RPMI8226 (cell line): ENCODE results near the gene TNIP3.
"Not testable (repeated sequence)": the region's sequence is repeated elsewhere in the genome, so short reads cannot be mapped to it uniquely, and the experiment has no call there.

Experiments used
- DNase-seq: peaks from one replicate; pipeline ENCODE4 v3.0.0-alpha.2; 2015

The TNIP3 gene, protein sequence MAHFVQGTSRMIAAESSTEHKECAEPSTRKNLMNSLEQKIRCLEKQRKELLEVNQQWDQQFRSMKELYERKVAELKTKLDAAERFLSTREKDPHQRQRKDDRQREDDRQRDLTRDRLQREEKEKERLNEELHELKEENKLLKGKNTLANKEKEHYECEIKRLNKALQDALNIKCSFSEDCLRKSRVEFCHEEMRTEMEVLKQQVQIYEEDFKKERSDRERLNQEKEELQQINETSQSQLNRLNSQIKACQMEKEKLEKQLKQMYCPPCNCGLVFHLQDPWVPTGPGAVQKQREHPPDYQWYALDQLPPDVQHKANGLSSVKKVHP

DNA sequence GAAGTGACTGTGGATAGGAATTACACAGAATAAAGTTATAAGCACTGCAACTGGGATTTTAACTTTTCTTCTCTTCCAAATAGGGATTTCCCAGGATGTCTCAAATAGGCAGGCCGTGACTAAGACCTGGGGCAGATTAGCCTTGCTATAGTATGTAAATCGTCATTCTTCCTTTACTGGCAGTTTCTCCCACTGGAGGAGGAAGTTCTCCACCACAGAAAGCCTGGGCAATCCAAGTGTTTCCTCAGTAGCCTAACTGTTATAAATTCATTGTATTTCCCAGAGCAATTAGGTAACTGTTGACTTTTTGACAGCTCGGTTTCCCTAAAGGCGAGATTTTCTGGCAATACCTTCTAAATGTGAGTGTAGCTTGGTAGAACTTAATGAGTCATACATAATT lies at the start of gene TNIP3:
TNIP3 (minus strand) TSS at position 31 of the 400 bp plus-strand sequence. CDS start 196 bp downstream, outside the sequence.
- no peak for DNase-seq

DNA sequence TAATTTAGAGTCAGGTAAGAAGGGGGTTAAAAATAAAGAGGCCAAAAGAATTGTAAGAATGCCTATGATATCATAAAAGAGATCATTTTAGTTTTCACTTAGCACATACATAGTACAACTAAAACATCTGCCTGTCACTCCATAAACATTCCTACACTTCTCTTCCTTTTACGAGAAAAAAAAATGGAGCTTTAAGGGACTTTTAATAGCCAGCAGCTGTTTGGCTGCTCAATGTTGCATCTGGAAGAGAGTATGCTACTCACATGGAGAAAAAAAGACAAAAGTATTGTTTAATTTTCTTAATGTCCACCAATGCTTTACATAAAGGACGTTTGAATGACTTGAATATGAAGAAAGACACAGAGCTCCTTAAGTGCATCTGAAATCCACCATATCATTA lies 48.7 kb upstream of the TNIP3 start:
- DNase-seq = no peak

DNA sequence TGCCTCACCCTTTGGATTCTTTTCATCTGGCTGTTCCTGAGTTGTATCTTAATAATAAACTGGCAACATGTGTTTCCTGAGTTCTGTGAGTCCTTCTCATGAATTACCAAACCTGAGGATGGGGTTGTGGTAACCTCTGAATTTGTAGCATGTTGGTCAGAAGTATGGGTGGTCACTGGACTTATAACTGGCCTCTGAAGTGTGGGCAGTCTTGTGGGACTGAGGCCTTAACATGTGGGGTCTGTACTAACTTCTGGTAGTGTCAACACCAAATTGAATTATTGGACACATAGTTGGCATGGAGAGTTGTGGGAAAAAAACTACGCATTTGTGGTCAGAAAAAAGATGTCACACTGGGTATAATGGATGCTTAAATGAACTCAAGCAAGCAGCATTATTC lies 45.0 kb upstream of the TNIP3 start:
- no peak for DNase-seq

DNA sequence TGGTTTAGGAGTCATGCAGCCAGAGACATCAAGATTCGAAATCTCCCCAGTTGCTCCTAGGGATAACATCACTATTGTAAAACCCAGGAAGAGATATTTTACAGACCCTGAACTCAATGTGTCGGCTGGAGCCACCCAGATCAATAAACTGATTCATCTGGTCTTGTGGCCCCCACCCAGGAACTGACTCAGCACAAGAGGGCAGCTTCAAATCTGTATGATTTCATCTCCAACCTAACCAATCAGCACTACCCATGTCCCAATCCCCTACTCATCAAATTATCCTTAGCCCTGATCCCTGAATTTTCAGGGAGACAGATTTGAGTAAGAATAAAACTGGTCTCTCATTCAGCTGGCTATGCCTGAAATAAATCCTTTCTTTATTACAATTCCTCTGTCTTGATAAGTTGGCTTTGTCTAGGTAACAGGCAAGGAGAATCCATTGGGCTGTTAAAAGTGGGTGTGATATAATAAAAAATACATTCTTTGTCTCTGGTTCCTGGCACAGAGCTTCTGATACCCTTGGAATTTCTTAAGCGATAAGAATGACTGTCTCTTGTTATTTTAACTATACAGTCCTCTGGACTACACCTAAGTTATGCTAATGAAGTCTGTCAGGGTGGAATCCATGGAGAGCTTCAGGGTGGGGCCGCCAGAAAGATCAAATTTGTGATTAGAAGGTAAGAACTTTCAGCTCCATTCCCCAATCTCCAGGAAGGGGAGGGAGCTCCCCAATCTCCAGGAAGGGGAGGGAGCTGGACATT lies 44.3 kb upstream of the TNIP3 start:
- DNase-seq = no peak

DNA sequence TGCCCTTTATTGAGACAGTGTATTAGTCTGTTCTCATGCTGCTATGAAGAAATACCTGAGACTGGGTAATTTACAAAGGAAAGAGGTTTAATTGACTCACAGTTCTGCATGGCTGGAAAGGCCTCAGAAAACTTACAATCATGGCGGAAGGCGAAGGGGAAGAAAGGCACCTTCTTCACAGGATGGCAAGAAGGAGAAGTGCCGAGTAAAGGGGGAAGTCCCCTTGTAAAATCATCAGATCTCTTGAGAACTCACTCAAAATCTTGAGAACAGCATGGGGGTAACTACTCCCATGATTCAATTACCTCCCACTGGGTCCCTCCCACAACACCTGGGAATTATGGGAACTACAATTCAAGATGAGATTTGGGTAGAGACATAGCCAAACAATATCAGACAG lies 41.7 kb upstream of the TNIP3 start:
- not testable (repeated sequence) for DNase-seq

DNA sequence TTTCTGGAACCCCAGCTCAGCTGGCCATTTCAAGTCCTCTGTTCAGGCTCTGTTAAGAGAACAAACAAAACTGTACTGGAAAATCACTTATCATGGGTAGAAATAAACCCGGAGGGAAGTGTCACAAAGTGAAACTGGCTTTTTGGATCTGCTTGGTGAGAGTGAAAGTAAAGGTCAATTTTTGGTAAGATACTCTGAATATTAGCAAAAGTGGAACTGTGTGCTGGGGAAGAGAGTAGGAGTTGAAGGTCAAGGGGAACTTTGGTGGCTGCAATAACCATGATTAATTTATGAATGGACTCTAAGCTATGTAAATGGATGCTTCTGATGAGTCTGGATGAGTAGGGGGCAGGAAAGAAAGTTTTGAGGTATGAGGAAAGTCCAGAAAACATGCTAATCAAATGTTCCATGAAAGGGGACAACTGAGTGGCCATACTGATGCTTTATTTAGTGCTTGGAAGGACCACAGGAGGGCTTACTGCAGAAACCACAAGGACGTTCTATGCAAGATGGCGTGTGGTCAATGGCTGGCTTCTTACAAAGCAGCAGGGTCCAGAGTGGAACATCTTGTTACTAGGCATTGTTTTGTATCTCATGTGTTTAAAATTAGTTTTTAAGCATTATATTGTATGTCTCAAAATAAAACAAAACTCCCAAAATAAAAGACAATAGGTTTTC lies 36.8 kb upstream of the TNIP3 start:
- no peak for DNase-seq

DNA sequence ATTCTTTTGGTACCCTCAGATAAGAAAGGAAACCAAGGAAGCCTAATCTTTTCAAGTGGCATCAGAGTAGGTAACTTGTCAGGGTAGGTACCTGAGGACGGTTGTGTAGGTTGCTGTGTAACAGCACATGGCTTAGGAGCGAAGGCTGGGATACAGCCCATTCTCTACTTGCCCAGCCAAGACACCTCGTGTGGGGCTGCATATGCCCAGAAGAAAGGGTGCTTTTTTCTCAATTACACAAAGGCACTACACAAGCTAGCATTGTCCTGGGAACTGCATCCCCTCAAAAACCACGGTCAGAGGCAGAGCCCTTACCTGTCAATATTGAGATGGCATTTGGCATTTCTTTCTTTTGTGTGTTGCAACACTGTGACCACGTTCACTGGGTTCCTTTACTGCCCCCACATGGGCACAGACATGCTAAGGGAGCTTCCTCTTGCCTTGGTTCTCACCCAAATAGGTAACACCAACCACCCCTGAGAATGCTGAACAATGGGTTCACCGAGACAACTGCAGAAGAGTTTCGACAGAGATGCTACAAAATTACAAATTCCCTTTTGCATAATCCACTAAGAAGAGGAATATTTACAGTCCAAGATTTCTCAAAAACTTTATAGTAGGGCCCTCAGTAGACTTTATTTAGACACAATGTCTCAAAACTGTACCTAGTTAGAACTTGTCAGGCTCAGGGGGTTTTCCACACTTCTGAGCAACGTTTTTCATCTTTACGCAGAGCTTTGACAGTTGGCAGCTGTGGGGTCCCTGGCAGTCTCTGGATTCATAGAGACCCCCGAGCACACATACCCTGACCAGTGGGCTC lies 35.8 kb upstream of the TNIP3 start:
- DNase-seq = no peak

DNA sequence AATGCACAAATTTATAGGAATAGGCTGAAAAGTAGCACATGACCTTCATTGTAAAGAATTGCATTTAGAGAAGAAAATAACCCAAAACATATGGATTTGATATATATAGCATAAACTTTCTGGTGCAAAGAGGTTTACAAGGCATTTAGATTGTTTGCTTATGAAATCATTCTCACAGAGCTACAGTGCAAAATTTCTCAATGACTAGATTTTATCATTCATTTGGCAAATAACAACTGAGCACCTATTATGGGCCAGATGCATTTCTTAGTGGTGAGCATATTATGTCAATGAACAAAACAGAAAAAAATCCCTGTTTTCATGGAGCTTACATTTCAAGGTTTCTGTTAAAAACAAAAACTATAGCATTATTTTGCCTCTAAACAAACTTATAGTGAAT lies 34.1 kb upstream of the TNIP3 start:
- DNase-seq = no peak

DNA sequence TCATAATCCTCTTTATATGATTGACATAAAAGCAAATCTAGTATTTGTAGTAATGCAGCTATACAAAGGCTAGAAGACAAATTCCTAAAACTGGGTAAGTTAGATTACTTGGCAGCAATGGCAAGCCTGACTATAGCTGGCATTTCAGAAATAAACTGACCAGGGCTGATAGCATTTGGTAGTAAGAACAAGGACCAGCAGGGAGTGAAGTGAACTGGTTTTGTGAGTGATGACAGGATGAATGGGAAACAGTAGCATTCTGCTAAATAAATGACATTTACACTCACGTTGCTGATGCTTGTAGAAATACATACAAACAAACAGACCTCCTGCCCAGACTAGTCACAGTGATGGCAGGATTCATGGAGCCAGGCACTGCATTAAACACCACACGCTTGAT lies 31.5 kb upstream of the TNIP3 start:
- no peak for DNase-seq

DNA sequence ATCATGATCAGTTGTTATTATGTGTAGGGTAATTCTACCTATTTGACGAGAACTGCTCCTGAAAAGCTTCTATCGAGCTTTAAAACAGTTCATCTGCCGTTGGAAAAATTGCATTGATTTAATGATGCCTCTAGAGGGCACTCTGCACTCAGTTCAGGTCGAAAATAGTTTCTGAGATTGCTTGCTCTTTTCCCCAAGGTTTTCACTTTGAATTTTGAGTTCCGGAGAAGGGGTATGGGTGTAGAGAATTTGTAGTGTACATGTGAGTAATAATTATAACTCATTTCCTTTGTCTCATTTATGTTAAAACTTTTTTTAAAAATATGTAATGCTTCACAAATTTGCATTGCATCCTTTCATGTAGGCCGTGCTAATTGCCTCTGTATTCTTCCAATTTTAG lies 28.4 kb upstream of the TNIP3 start:
- peak; percentile 12 for DNase-seq

DNA sequence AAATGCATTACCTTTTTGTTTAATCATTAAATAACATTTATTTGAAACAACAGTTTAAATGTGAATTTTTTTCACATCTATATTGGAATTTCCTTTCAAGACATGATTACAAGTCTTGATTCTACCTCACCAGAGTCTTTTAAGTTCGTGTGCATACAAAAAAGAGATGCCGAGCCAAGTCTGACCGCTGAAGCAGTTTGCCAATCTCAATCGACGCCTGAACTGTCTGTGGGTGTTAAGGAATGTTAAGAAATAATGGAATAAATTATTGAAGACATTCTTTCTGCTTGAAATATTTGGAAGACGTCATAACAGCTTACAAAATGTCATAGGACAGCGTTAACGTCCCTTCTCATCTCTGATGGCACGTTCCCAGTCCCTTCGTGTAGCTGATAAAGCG lies 27.9 kb upstream of the TNIP3 start:
- DNase-seq = no peak

DNA sequence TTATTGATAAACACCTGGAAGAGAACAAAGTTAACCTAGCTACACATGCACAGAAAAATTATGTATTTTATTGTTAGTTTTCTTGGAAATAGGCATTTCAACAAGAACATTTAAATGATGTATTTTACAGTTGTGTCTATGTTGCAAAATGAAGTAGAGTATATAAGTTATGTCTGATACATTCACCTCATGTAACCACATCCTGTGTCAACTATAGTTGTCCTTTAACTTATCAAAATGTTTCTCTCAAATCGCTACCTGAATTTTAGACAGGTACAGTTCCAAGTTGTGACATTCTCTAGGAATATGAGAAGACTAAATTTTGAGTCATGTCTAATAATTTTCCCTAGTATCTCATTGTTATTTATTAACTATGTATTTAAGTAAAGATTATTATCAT lies 27.2 kb upstream of the TNIP3 start:
- no peak for DNase-seq

DNA sequence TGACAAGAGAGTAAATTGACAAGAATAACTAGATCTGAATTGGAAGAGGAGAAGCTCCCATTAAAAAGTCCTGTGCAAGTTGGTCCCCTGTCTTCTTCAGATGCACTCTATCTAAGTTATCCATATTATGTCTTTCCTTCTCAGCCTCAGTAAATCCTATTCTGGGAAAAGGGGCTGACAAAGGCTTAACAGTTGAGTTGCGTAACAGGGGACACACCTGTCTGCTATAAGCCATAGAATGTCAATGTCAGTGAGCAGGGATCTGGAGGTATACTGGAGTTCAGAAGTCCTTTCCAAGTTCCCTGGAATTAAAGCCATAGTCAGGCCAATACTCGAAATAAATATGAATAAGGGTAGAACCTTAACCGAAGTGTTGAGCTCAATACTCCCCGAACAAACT lies 26.3 kb upstream of the TNIP3 start:
- no peak for DNase-seq

DNA sequence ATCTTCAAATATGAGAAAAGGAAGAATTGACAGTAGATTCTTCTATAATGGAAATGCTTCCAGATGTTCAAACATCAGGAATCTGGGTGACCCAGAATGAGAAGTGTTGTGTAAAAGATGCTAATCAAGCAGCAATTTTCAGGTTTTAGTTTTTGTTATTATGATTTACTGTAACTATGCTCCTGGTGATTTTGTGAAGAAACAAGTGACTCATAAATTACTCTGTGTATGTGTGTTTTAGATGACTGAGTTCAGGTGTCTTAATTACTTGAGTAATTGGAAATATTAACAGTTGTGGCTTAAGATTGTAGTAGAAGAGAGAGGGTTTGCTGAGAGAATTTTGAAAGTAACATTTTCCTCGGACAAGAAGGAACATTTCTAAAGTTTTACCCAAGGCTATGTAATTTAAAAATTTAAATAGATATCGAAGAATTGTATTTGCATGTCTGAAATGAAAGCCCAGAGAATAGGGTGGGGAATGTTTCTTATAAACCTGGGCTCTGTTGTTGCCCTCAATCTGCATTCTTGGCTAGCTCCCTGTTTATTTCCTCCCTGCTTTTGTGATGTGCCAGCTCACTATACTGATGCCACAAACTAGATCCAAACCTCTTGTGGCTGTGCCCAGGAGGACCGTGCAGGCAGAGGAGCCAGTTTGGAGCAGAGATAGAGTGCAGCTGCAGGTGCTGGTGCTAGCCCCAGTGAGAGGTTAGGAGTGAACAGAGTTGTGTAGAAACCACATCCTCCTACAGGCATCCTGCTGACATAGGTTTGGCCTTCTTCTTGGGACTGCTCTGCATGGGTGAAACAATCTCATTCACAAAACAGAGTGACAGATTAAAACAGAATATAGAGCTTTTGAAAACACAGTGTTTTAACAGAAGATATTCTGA lies 25.4 kb upstream of the TNIP3 start:
- peak; percentile 29 for DNase-seq

DNA sequence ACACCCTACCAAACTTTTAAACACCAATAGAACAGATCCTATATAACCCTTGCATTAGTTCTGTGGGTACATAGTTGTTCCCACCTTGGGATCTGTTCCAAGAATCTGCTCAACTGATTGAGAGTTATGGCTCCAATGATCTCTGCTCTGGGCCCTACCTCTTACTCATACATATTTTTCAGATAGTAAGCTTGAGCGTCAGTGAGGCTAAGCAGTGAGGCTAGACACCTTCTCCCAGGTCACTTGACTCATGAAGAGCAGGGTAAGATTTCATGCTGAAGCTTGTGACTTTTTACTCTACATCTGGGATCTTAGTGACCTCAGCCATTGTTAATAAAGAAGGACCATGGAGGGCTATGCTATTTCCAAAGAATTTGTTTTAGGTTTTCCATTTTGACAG lies 23.1 kb upstream of the TNIP3 start:
- DNase-seq = no peak

DNA sequence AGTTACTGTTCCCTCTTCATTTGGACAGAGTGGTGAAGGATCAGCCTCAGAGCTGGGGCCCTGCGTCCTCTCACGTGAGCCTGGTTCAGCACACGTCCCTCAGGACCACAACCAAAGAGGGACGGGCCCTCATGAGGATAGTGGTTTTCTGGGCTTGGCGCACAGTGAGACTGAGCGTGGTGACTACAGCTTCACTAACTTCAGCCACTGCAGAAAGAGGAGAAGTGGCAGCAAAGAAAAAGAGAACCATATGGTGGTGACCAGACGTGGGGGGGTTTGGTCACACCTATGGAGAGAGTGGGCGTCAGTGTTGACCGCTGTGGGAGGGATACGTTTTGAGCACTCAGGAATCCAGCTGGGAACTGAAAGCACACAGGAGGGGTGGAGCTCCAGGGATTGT lies 21.8 kb upstream of the TNIP3 start:
- no peak for DNase-seq

DNA sequence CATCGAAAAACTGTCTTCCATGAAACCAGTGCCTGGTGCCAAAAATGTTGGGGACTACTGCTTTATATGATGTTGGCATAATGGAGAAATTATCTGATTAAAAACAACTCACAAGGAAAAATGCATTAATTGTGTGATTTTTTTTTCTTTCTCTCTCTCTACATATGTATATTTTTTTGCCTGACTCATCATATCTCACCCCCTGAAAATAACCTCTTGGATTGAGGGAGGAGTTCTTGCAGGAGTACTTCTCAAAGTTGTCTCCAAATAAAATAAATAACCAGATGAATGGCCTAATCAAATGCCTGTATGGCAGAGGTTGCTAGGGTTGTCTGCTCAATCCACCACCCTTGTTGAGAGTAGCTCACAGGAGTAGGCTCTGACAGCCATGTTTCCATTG lies 19.9 kb upstream of the TNIP3 start:
- DNase-seq = no peak

DNA sequence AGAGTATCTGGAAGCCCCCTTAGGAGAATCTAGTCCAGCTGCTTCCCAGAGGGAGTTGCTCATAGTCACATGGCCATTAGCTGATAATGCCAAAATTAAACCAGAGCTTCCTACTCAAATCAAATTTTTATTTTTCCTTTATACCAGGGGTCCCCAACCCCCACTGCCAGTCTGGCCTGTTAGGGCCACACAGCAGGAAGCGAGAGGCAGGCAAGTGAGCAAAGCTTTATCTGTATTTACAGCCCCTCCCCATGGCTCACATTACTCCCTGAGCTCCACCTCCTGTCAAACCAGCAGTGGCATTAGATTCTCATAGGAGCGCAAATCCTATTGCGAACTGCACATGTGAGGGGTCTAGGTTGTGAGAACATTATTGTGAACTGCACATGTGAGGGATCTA lies 19.2 kb upstream of the TNIP3 start:
- DNase-seq = no peak

DNA sequence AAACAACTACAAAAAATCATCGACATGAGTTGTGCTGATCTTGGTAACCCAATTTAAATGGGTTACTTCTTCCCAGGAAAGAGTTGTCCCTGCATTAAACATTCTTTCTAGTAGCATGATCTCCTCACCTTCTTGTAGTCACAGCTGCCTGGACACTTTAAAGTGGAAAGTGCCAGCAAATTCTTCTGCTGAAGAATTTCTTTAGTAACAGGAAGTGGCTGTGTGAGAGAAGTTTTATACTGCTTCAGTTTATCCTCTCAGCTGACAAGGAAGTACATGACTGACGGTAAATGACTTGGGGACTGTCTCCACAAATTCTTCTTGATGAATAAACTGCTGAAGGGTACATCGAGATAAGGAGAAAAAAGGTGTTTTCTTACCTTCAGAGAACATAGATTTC lies 18.2 kb upstream of the TNIP3 start:
- no peak for DNase-seq

DNA sequence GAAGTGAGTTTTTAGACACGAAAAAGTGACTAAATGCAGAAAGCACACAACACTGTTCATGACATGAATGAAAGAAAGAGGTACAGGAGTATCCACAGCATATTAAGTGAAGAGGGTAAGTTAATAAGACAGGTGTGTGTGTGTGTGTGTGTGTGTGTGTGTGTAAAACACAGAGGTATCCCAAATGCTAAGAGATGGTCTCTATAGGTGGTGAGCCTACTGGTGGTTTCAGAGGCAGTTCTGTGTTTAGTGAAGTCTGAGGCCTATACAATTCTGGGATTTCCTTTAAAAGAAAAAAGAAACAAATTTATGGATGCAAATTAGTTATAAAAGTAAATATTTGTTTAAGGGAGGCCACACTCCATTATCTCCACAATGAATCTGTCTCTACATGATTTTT lies 17.4 kb upstream of the TNIP3 start:
- DNase-seq = no peak

DNA sequence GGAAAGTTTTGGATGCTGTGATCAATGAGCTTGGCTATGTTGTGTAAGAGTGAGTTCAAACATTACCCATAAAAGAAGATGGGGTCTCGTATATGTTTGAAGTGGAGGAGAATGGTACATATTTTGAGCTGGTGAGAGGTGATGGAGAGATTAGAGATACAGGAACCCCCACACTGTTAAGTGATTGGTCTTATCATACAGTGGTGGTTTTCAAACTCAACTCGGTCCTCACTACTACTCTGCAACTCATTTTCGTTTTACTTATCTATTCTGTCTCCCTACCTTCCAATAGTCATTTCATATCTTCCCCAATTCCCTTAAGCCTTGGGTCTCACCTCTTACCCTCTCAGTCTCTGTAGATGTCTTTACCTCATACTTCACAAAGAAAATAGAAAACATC lies 16.4 kb upstream of the TNIP3 start:
- DNase-seq = no peak
